ENCODE measurements around the gene CCDC6.
"Not testable (repeated sequence)": the region's sequence is repeated elsewhere in the genome, so short reads cannot be mapped to it uniquely, and the experiment has no call there.

The CCDC6 gene

GRCh38 chr10:59879363-59879913 is 26.9 kb downstream of the CCDC6 start:
- no peak for DNase-seq

- DNase-seq, result no peak
These were observed 27.4 kb downstream of the CCDC6 start for GRCh38 chr10:59878915-59879314.

DNA sequence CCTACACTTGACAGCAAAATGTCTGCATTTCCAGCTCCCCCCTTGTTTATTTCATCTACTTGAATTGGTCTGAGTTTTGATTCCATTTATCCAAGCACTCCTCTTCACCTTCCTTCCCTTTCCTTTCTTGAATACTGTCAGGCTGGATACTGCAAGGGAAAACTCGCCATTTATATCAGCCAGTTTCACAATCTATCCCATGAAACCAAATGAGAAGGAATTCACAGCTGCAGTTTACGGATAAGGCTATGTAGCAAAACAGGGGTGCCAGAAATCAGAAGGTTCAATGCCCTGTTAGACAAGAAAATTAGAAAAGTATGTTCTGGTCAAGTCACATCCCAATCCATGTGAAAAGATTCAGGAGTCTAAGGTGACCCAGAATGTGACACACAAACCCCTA is 28.1 kb downstream of the CCDC6 start:
- DNase-seq, result no peak

DNA sequence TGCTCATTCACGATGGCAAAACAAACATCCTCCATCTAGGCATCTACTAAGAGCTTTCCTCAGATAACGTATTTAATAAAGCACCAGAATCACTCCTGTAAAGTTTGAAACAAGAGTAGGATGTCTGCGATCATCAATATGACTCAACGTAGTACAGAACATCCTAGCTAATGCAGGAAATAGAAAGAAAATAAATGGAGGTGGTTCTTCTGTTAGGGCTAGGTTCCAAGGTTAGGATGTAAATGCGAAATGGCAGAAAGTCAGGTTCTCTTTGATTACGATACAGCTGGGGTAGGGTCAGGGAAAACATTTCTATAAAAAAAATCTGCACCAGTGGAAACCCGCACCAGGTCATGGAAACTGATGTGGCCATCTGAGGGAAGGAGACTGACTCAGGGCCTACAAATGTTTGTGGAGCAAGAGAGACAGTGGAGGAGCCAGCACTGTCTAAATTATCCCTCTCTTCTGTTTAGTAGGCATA is 29.1 kb downstream of the CCDC6 start:
- no peak for DNase-seq

GRCh38 chr10:59876695-59877094 is 29.7 kb downstream of the CCDC6 start:
- DNase-seq, result no peak

- DNase-seq, result not testable (repeated sequence)
These were observed 30.1 kb downstream of the CCDC6 start for GRCh38 chr10:59876208-59876607.

GRCh38 chr10:59873896-59874295 is 32.5 kb downstream of the CCDC6 start:
- no peak for DNase-seq

DNA sequence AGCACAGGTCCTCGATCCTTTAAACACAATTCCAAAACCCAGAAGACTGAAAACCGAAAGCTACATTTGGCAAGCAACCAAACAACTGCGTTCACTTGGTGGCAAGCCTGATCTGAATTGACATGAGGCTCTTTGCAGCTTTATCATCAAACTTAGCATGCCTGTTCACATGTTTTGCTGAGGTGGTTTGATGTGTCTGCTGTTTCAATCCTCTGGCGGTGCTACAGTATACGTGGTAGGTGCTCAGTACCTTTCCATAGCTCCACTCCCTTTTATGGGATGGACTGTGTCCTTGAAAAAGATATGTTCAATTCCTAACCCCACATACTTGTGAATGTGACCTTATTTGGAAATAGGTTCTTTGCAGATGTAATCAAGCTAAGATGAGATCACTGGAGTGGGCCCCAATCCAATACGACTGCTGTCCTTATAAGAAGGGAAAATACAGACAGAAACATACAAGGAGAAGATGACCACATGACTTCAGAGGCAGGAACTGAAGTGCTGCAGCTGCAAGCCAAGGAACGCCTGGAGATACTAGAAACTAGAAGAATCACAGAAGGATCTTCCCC is 33.4 kb downstream of the CCDC6 start:
- no peak for DNase-seq

DNA sequence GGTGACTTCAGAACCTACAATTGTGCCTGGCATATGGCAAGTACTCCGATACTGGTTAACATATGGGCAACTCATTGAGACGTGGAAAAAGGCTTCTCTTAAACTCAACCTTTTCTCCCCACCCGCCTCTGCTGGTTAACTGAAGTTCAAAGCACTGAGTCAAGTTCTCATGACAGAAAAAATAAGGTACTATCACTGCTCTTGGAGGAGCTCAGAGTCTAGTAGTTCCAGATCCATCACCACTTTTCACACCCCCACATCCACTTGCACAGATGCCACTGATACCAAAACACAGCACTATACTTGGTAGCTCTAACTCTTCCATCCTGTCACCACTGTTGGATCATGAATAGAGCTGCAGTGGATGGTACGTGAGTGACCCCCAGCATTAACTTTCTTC is 36.2 kb downstream of the CCDC6 start:
- no peak for DNase-seq

GRCh38 chr10:59869594-59869940 is 36.8 kb downstream of the CCDC6 start:
- DNase-seq, result no peak

DNA sequence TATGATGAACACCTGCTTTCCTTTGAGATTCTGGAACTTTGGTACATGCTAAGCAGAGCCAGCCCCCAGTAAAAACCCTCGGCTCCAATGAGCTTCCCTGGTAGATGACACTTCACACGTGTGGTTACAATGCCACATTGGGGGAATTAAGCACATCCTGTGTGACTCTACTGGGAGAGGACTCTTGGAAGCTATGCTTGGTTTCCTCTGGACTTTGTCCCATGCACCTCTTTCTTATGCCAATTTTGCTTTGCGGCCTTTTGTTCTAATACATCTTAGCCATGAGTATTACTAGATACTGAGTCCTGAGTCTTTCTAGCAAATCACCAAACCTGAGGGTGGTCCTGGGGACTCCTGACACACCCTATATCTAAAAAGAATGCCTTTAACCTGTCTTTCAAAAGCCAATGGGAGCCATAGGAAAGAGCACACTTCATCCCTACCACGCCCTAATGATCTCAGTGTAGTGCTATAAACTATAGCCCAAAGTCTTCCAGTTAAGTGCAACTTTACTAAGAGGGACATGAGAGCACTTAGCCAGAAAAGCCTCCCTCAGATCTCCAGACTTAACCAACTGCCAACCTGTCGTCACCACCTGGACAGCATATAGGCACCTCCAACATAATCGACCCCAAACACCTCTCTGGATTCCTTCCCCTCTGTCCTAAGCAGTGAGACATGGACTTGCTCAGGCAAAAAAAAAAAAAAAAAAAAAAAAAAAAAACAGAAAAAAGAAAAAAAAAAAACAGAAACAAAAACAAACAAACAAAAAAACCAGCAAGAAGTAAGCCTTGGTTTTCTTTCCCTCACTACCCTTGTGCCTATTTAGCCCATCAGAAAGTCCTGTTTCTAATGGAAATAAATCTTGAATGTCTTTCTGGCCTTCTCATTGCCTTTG is 37.4 kb downstream of the CCDC6 start:
- DNase-seq, result no peak

DNA sequence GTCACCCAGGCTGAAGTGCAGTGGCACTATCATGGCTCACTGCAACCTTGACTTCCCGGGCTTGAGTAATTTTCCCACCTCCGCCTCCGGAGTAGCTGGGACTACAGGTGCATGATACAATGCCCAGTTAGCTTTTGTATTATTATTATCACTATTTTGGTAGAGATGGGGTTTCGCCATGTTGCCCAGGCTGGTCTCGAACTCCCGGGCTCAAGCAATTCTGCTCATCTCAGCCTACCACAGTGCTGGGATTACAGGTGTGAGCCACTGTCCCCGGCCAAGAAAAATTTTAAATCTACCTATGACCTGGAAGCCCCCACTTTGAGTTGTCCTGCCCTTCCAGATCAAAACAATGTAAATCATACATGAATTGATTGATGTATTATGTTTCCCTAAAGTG is 38.8 kb downstream of the CCDC6 start:
- no peak for DNase-seq

DNA sequence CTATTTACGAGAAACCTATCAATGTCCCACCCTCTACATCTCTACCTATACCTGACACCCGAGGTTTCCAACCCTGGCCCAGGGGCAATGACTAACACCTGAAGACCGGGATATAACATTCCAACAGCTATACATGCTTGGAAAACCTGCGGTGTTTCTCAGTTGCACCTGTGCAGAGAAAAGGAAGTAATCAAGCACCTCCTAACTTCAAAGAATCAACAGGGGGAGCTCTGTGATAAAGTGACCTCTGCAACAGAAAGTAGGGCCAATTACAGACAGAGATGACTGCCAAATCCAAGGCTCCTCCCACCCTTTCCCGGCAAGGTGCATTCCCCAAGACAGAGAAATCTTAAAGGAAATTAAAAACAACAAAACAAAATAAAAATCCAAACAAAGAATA is 41.3 kb downstream of the CCDC6 start:
- peak; percentile 10 for DNase-seq

- DNase-seq, result no peak
These were observed 42.0 kb downstream of the CCDC6 start for GRCh38 chr10:59864141-59864962.

DNA sequence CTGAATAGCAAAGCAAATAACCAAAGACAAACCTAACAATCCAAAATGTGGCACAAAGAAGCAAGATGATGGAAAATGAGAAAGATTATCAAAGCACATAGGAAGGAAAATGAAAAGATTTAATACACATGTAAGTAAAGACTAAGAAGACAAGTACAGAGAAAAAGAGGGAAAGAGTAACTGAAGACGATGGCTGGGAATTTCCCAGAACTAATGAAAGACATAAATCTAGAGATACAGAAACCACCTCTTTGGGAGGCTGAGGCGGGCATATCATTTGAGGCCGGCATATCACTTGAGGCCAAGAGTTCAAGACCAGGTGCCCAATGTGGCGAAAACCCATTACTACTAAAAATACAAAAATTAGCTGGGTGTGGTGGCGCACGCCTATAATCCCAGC is 46.8 kb downstream of the CCDC6 start:
- no peak for DNase-seq

GRCh38 chr10:59857921-59858320 is 48.4 kb downstream of the CCDC6 start:
- DNase-seq, result no peak

DNA sequence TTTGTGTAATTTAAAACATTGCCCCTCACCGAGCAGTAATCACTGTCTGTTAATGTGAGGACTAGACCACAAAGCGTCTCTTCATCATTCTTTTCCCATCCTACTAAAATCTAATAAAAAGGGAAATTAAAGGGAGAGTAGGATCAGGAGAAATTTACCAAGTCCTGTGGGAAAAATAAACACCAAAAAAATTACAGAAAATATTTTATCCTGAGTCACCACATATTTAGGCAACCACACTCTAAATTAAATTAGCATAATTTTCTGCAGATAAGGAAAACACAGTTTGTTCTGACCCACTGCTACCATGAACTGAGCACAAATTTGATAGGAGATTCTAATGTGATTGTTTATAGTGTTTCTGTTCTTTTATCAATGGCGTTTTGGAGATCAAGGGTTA is 49.3 kb downstream of the CCDC6 start:
- DNase-seq, result no peak

DNA sequence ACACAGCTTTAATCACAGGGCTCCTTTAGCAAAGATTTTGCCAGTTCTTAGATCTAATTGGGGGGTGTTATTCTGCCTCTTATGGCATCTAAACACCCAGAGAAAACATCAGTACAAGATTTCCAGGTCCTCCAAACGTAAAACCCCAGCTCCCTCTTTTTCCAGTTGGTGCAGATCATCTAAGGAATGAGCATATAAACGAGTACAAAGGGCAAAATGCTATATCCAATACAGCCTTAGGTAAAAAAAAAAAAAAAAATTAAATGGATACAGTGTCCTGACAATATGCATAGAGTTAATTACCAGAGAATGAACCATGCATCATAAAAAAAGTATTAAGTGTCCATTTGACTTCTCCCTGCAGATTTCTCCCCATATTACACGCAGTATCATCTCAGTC is 50.3 kb downstream of the CCDC6 start:
- no peak for DNase-seq

DNA sequence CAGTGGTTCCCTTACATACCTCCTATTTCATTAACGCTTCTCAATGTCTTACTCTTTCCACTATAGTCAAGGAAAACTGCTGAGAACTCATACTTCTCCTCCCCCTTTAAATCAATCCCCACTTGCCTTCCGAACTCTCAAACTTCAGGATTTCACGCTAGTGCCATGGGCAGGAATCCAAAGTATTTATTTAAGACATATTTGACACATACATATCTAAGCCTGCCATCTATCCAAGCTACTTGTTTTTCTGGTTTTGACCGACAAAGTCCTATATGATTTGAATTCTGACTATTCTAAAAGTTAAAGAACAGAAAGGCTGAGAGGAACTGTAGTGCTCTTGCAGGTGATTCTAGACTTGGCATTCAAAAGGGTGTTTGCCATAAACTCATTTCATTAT is 51.8 kb downstream of the CCDC6 start:
- no peak for DNase-seq

DNA sequence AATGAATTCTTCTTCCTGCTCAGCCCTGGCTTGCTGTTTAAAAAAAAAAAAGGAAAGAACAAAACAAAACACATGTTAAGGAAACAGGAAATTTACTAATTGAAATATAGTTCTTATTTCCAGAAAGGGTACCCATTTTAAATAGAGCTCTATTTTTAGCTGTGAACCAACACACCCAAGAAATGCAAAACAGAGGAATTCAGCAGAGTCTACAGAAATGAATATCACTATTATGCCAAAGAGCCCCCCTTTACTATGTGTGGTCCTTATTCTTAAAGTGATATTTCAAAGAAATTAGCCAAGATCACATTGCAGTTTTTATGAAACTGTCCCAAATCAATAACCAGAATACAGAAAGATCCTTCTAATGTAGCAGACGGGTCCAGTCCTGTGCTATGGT is 53.7 kb downstream of the CCDC6 start:
- DNase-seq, result no peak

DNA sequence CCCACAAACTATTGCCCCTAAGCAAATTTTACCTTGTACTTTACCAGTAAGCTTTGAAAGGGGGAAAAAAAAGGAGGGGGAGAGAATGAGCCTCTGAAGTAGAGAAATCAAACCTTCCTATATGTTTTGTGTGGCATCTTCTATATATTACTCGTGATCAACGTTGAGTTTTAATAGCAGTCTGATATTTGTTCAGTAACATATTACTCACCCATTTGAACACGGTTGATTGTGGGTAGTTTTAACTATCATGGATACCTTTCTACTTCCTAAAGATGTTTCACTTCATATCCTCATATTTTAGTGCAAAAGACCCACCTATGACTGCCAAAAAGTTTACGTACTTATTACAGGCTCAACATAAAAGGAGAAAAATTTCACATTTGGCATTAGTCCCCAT is 54.5 kb downstream of the CCDC6 start:
- DNase-seq, result no peak

DNA sequence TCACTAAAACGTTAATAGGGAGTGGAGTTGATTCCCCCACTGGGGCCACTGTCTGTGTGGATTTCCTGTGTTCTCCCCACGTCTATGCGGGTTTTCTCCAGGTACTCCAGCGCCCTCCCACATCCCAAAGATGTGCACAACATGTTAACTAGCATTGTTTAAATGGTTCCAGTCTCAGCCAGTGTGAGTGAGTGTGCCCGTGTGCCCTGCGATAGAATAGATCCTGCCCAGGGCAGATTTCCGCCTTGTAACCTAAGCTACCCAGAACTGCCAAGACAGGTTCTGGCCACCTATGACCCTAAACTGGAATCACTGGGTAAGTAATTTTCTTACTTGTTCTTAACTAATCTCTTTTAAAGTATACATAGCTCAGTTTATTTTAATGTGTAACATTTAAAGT is 58.5 kb downstream of the CCDC6 start:
- no peak for DNase-seq

GRCh38 chr10:59847326-59847725 is 59.0 kb downstream of the CCDC6 start:
- no peak for DNase-seq
